HG03442 (cell line): ENCODE results near the gene DYNC1LI1.

Experiments used
- ATAC-seq: cut with Tn5 transposase; IDR thresholded peaks from one replicate; pipeline ENCODE4 v1.9.1; 2021; ENCODE audit warnings: mild to moderate bottlenecking, moderate library complexity; ENCODE audit not compliant: unreplicated experiment

The DYNC1LI1 gene

DNA sequence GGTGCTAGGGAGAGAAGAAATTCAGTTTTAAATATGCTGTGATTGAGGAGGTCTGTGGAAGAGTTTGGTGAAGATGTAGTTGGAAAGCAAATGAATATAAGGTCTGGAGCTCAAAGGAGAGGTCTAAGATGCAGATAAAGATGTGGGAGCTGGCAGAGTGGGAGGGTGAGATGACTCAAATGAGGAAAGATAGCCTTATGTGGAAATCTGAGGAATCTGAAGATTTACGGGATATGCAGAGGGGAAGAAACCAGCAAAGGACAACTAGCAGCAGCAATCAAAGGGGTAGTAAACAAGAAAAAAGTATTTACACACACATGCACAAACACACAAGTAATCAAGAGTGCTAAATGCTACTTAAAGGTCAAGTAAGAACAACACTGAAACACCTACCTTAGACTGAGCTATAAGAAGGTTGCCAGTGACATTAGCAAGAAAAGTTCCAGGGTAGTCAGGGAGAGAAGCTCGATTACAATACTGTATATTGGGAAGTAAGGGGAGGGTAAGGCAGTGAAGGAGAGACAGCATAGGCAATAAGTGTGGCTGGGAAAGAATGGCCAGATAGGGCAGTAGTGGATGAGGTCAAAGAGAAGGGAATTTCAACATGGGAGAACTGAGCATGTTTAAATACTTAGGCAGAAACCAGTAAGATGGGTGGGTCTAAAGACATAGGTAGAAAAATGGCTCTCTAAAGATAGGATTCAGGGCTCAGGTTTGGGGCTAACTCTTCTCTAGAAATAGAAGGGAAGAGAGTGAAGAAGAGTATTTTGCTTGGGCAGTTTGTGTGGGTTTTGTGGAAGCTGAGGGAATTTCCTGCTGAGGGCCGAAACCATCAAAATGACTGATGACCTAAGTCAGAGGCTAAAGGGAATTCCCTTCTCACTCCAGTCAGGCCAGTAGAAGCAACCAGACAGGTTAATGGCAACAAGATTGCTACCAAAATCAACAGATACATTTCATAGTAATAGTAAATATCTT lies 76.9 kb downstream of the DYNC1LI1 start:
- peak; percentile 86 for ATAC-seq

GRCh38 chr3:32492684-32493436 lies 77.8 kb downstream of the DYNC1LI1 start:
- ATAC-seq: no peak

DNA sequence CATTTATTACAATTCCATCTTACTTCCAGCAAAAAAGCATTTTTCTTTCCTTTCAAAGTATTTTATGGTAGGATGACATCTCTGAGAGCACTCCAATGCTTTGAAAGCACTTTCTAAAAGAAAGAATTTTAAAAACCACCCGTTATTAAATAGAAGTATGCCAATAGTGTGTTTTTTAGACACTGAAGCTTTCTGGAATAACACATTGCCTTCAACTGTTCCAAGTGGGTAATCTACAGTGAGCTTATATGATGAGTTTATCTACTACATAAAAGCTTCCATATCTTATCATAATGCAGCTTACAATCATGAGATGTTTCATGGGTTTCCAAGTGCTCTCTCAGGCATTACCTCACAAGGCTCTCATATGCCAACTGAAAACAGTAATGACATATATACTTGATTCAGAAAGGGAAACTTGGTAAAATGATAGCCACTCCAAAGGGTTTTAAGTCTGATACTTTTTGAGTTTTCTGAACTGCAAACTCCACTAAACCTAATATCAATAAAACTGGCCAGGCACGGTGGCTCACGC lies 82.1 kb downstream of the DYNC1LI1 start:
- no peak for ATAC-seq

GRCh38 chr3:32487781-32488473 lies 82.7 kb downstream of the DYNC1LI1 start:
- no peak for ATAC-seq

DNA sequence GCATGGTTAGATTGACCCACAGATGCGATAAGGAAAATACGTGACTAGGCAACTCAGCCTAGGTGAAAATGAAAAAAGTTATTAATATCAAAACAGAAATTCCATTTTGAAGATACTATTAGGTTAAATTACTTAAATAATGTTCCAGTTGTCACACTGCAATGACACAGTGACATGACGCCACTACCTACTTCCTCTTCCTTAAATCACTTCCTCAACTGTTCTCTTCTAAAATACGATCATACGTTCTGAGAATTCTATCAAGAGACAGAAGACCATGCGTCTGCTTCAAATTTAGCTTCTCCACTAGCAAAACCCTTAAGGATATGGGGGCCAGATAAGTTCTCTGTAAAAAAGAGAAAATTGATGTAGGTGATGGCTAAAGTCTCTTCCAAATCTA lies 86.2 kb downstream of the DYNC1LI1 start:
- no peak for ATAC-seq

DNA sequence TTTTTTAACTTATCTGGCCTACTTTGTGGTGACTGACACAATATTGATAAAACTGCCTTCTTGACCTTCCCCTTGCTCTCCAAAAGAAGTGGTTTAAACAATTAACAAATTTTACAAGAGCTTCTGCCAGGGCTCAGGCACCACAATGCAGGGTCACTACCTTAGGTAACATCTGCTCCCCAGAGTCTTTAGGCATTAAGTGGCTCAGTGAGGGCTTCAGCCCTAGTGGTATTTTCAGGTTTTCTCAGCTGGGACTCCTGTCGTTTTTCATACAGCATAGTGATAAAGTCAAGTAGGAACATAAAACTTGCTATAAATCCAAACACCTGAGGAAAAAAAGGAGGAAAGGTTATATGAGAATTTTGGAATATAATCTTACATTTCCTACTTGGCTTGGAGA lies 86.9 kb downstream of the DYNC1LI1 start:
- no peak for ATAC-seq

DNA sequence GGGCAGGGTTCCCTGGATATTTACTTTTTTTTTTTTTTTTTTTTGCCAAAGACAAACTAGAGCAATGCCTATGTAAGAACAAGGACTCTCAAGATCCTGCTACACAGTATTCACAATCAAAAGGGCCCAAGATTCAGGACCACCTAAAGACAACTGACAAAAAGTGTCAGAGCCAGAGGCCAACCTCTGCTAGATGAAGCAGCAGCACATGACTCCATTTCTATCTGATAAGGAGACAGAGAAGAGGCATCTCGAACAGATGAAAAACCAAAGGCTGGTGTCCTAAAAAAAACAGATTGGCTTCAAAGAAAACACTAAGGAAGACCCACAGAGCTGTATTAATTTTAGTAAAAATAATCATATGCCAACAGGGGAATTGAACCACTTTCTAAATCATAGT lies 88.0 kb downstream of the DYNC1LI1 start:
- no peak for ATAC-seq

- no peak for ATAC-seq
These were observed 88.6 kb downstream of the DYNC1LI1 start for GRCh38 chr3:32481791-32482631.

GRCh38 chr3:32480604-32481003 lies 90.1 kb downstream of the DYNC1LI1 start:
- ATAC-seq: no peak
